Thoracic aorta (tissue), 2 donors: ENCODE measurements around the gene ZNF385C. TPM values are rescaled to one million over a fixed set of nuclear protein-coding genes. Genes with fewer than 3 reads are reported as not detected.
"Not testable (repeated sequence)": the region's sequence is repeated elsewhere in the genome, so short reads cannot be mapped to it uniquely, and the experiment has no call there.

Experiments used
- ATAC-seq: fragments of 150-250 bp; one replicate; pipeline ENCODE4 v1.8.0; 2017; ENCODE audit warnings: low read depth; ENCODE audit not compliant: insufficient number of reproducible peaks, low FRiP score
- DNase-seq: peaks from one replicate; pipeline ENCODE4 v3.0.0-alpha.2; 2020; ENCODE audit warnings: low spot score
- H3K27ac ChIP-seq, 2 donors: fragments of 200-600 bp; sonication (generic); 1 replicate in 1 of 2; 2 replicates in 1 of 2; pipeline ENCODE4 v1.5.1; 2016; ENCODE audit warnings: mild to moderate bottlenecking in 2 of 2, moderate library complexity in 2 of 2
- H3K27me3 ChIP-seq: fragments of 200-600 bp; sonication (generic); replicated peaks from 2 replicates; pipeline ENCODE4 v1.6.0; 2016; ENCODE audit warnings: mild to moderate bottlenecking; ENCODE audit not compliant: insufficient read depth
- H3K36me3 ChIP-seq: fragments of 200-600 bp; sonication (generic); one replicate; pipeline ENCODE4 v1.5.1; 2016
- H3K4me1 ChIP-seq, 2 donors: fragments of 200-600 bp; sonication (generic); 1 replicate in 1 of 2; 2 replicates in 1 of 2; pipeline versions ENCODE4 v1.5.1 to v1.6.0; 2016; ENCODE audit warnings: low read depth in 2 of 2, mild to moderate bottlenecking in 1 of 2; ENCODE audit not compliant: control insufficient read depth in 1 of 2
- H3K4me3 ChIP-seq: fragments of 200-600 bp; sonication (generic); 2 replicates; pipeline ENCODE4 v1.5.1; 2016; ENCODE audit warnings: mild to moderate bottlenecking
- H3K9me3 ChIP-seq: fragments of 200-600 bp; sonication (generic); 2 replicates; pipeline ENCODE4 v1.5.1; 2016
- total RNA-seq, 2 donors: library from RNA; depleted of rRNA; stranded (reverse); fragments of >200 nt; gene quantifications; one replicate each; pipeline versions ENCODE4 v1.1.0 to v1.2.3, GENCODE V29; 2016
- TF ChIP-seq, protein P1 (sequence below): fragments of 200-600 bp; sonication (generic); IDR thresholded peaks from one replicate; pipeline ENCODE4 v1.5.1; 2019; ENCODE audit warnings: antibody characterized with exemption

The ZNF385C gene
- total RNA-seq, 2 donors from 2014 or later = not detected

GRCh38 chr17:42016941-42017865, 81.1 kb downstream of the ZNF385C start, which contains the start of gene DNAJC7:
Gene DNAJC7 (minus strand): TSS chr17:42017439. CDS start chr17:42017416, 23 bp downstream.
- H3K9me3 ChIP-seq = no peaks in the 10 kb centered on the region
- H3K36me3 ChIP-seq = peaks cover 2% of the 10 kb centered on the region
- H3K4me3 ChIP-seq = peak within 1 kb of the TSS; percentile 95
- H3K4me1 ChIP-seq = peaks cover 38 to 63% of the 10 kb centered on the region in 2 donors
- ATAC-seq (peak; percentile 57), DNase-seq (peak; percentile 75)
- TF ChIP-seq, protein P1, sequence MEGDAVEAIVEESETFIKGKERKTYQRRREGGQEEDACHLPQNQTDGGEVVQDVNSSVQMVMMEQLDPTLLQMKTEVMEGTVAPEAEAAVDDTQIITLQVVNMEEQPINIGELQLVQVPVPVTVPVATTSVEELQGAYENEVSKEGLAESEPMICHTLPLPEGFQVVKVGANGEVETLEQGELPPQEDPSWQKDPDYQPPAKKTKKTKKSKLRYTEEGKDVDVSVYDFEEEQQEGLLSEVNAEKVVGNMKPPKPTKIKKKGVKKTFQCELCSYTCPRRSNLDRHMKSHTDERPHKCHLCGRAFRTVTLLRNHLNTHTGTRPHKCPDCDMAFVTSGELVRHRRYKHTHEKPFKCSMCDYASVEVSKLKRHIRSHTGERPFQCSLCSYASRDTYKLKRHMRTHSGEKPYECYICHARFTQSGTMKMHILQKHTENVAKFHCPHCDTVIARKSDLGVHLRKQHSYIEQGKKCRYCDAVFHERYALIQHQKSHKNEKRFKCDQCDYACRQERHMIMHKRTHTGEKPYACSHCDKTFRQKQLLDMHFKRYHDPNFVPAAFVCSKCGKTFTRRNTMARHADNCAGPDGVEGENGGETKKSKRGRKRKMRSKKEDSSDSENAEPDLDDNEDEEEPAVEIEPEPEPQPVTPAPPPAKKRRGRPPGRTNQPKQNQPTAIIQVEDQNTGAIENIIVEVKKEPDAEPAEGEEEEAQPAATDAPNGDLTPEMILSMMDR = no peak
- no peaks in the 10 kb centered on the region for H3K27me3 ChIP-seq
- peak within 1 kb of the TSS; percentile 85 to 91 for H3K27ac ChIP-seq

DNA sequence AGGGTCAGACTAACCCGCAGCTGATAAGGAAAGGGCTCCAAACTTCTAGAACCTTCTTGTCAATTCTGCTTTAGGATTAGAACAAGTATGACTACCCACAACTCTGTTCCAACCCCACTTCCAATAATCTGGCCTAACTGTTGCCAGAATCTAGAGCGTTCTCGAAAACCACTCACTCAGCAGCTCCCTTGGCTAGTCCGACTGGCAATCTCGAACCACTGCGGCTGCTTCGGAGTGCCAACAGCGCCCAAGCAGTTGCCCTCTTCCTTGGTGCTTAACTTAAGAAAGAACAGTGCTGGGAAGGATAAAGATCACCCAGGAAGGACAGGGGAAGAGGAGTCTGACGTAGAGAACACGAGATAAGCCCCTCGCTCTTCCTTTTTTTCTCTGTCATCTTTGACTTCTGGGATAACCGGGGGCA, 81.9 kb downstream of the ZNF385C start:
- Histone ChIP-seq H3K9me3 (no peaks in the 10 kb centered on the region), H3K27me3 (no peaks in the 10 kb centered on the region), H3K27ac (peak overlapping the region; percentile 85 to 91), H3K36me3 (no peaks in the 10 kb centered on the region), H3K4me3 (peak overlapping the region; percentile 95), H3K4me1 (peaks cover 38 to 68% of the 10 kb centered on the region in 2 donors)
- DNase-seq (no peak), ATAC-seq (no peak)
- TF ChIP-seq, protein P1 = no peak

DNA sequence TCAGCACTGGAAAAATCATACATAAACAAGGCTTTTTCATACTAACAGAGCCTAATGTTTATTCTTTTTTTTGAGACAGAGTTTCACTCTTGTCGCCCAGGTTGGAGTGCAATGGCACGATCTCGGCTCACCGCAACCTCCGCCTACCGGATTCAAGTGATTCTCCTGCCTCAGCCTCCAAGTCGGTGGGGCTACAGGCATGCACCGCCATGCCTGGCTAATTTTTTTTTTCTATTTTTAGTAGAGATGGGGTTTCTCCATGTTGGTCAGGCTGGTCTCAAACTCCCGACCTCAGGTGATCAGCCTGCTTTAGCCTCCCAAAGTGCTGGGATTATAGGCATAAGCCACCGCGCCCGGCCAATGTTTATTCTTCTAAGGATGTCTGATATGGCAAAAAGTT, 84.5 kb downstream of the ZNF385C start:
- DNase-seq, ATAC-seq, H3K27me3 ChIP-seq, H3K4me3 ChIP-seq, H3K9me3 ChIP-seq, H3K36me3 ChIP-seq: not testable (repeated sequence)
- peaks cover 29 to 81% of the 10 kb centered on the region in 2 donors for H3K4me1 ChIP-seq
- peak overlapping the region; percentile 8 to 20 for H3K27ac ChIP-seq

DNA sequence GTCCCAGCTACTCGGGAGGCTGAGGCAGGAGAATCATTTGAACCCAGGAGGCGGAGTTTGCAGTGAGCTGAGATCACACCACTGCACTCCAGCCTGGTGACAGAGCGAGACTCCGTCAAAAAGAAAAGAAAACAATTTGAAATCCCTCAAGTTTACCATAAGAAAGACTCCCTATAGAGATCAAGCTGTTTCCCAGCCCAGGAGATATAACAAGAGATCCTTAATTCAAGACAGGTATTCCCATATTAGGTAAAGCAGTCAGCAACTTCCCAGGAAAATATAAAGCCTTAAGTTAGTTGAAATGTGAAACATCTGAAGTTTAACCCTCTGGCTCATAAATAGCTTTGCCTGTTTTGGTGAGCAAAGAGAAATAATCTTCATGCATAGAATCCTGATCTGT, 85.9 kb downstream of the ZNF385C start:
- H3K9me3 ChIP-seq, DNase-seq, H3K27ac ChIP-seq, H3K36me3 ChIP-seq, H3K27me3 ChIP-seq, ATAC-seq, H3K4me3 ChIP-seq: not testable (repeated sequence)
- peaks cover 31 to 76% of the 10 kb centered on the region in 2 donors for H3K4me1 ChIP-seq

DNA sequence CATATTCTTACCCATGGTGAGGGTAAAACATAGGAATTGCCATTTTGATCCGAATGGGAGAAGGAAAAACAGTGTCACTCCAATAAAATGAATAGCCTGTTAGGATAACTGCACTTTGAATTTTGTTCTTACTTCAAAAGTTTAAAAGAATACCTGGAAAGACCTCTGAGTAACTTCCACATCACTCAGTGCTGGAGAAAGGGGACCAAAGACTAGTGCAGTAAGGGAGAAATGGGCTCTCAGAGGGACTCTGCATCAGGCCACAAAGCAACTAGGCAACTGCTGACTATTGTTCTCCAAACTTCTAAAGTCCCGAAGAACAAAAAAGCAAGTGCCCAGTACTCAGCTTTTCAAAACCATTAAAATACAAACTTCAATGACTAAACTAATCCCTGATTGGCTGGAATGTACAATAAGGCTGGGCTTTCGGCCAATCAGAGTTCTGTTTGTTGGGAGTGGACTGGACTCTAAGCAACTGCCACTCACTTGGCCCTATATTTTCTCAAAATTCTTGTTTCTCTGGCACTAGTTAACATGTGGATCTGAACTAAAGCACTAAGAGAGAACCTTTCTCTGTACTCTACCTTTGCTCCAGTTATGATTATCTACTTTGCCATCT, 87.3 kb downstream of the ZNF385C start:
- TF ChIP-seq, protein P1 = no peak
- Histone ChIP-seq H3K4me1 (peaks cover 31 to 79% of the 10 kb centered on the region in 2 donors), H3K9me3 (no peaks in the 10 kb centered on the region), H3K27me3 (no peaks in the 10 kb centered on the region), H3K4me3 (no peak overlapping the region), H3K27ac (no peak overlapping the region), H3K36me3 (peaks cover 8% of the 10 kb centered on the region)
- ATAC-seq (no peak), DNase-seq (no peak)

- H3K9me3 ChIP-seq, H3K27ac ChIP-seq, H3K36me3 ChIP-seq, ATAC-seq, DNase-seq, H3K27me3 ChIP-seq, H3K4me3 ChIP-seq: not testable (repeated sequence)
- H3K4me1 ChIP-seq = peaks cover 23 to 72% of the 10 kb centered on the region in 2 donors
These were observed 88.0 kb downstream of the ZNF385C start for GRCh38 chr17:42010266-42010680.
